HUES48 (cell line): ENCODE measurements around the gene ACAA1.
A peak's percentile ranks its signal among the peaks of the same experiment; 100 is the strongest.
"Not testable (repeated sequence)": the region's sequence is repeated elsewhere in the genome, so short reads cannot be mapped to it uniquely, and the experiment has no call there.

Experiments
- H3K27ac ChIP-seq: one replicate; pipeline ENCODE4 v1.7.0; 2013; ENCODE audit warnings: low read depth, low read length, inconsistent platforms
- H3K27me3 ChIP-seq: 2 replicates; pipeline ENCODE4 v1.6.1; 2013; ENCODE audit warnings: mild to moderate bottlenecking, low read length; ENCODE audit not compliant: control insufficient read depth, insufficient read depth
- H3K36me3 ChIP-seq: 2 replicates; pipeline ENCODE4 v1.6.1; 2013; ENCODE audit warnings: low read length; ENCODE audit not compliant: control insufficient read depth, insufficient read depth
- H3K4me1 ChIP-seq: 2 replicates; pipeline ENCODE4 v1.6.1; 2013; ENCODE audit warnings: mild to moderate bottlenecking, low read length; ENCODE audit not compliant: control insufficient read depth, insufficient read depth
- H3K4me3 ChIP-seq: 2 replicates; pipeline ENCODE4 v1.5.1; 2013; ENCODE audit warnings: mild to moderate bottlenecking, low read depth, low read length
- H3K9ac ChIP-seq: 2 replicates; pipeline ENCODE4 v1.6.1; 2013; ENCODE audit warnings: mild to moderate bottlenecking, low read depth, low read length, moderate library complexity
- H3K9me3 ChIP-seq: 2 replicates; pipeline ENCODE4 v1.6.1; 2013; ENCODE audit warnings: low read length; ENCODE audit not compliant: control insufficient read depth, insufficient read depth

ACAA1 gene

GRCh38 chr3:38095669-38096483 lies 41.1 kb downstream of the ACAA1 start:
- no peak overlapping the region for H3K4me3 ChIP-seq
- no peaks in the 10 kb centered on the region for H3K36me3 ChIP-seq
- H3K27ac ChIP-seq: no peak overlapping the region
- no peaks in the 10 kb centered on the region for H3K9me3 ChIP-seq
- H3K4me1 ChIP-seq: peaks cover 14% of the 10 kb centered on the region
- H3K9ac ChIP-seq: no peak overlapping the region
- H3K27me3 ChIP-seq: no peaks in the 10 kb centered on the region

GRCh38 chr3:38094999-38095398 lies 41.9 kb downstream of the ACAA1 start:
- Histone ChIP-seq H3K36me3 (no peaks in the 10 kb centered on the region), H3K9ac (no peak overlapping the region), H3K4me3 (no peak overlapping the region), H3K27ac (no peak overlapping the region), H3K9me3 (no peaks in the 10 kb centered on the region), H3K27me3 (no peaks in the 10 kb centered on the region), H3K4me1 (peaks cover 12% of the 10 kb centered on the region)

- no peak overlapping the region for H3K4me3 ChIP-seq
- no peaks in the 10 kb centered on the region for H3K27me3 ChIP-seq
- H3K36me3 ChIP-seq: no peaks in the 10 kb centered on the region
- H3K4me1 ChIP-seq: no peaks in the 10 kb centered on the region
- no peak overlapping the region for H3K27ac ChIP-seq
- H3K9me3 ChIP-seq: no peaks in the 10 kb centered on the region
- no peak overlapping the region for H3K9ac ChIP-seq
These were observed 46.5 kb downstream of the ACAA1 start for GRCh38 chr3:38090453-38090852.

GRCh38 chr3:38089163-38089562 lies 47.8 kb downstream of the ACAA1 start:
- H3K4me3 ChIP-seq: no peak overlapping the region
- no peak overlapping the region for H3K9ac ChIP-seq
- peaks cover 3% of the 10 kb centered on the region for H3K9me3 ChIP-seq
- H3K27me3 ChIP-seq: no peaks in the 10 kb centered on the region
- H3K4me1 ChIP-seq: no peaks in the 10 kb centered on the region
- H3K27ac ChIP-seq: no peak overlapping the region
- H3K36me3 ChIP-seq: no peaks in the 10 kb centered on the region

GRCh38 chr3:38088126-38089078 lies 48.5 kb downstream of the ACAA1 start:
- Histone ChIP-seq H3K9ac (no peak overlapping the region), H3K27me3 (no peaks in the 10 kb centered on the region), H3K4me1 (no peaks in the 10 kb centered on the region), H3K9me3 (peaks cover 7% of the 10 kb centered on the region), H3K36me3 (no peaks in the 10 kb centered on the region), H3K27ac (no peak overlapping the region), H3K4me3 (no peak overlapping the region)

- not testable (repeated sequence) for H3K27me3 ChIP-seq, H3K9me3 ChIP-seq
These were observed 49.6 kb downstream of the ACAA1 start for GRCh38 chr3:38087278-38087677.

GRCh38 chr3:38086496-38086895 lies 50.4 kb downstream of the ACAA1 start:
- Histone ChIP-seq H3K9me3 (peaks cover 7% of the 10 kb centered on the region), H3K36me3 (no peaks in the 10 kb centered on the region), H3K27me3 (no peaks in the 10 kb centered on the region), H3K4me3 (no peak overlapping the region), H3K27ac (no peak overlapping the region), H3K9ac (no peak overlapping the region), H3K4me1 (no peaks in the 10 kb centered on the region)

More at GRCh38 chr3:38087278-38087677, 49.6 kb downstream of the ACAA1 start:
- not testable (repeated sequence) for H3K4me3 ChIP-seq, H3K36me3 ChIP-seq, H3K9ac ChIP-seq, H3K4me1 ChIP-seq, H3K27ac ChIP-seq

- Histone ChIP-seq H3K36me3 (no peaks in the 10 kb centered on the region), H3K9ac (no peak overlapping the region), H3K27me3 (no peaks in the 10 kb centered on the region), H3K4me1 (no peaks in the 10 kb centered on the region), H3K27ac (no peak overlapping the region), H3K9me3 (peaks cover 7% of the 10 kb centered on the region), H3K4me3 (no peak overlapping the region)
These were observed 51.0 kb downstream of the ACAA1 start for GRCh38 chr3:38085943-38086324.

- Histone ChIP-seq H3K27me3 (no peaks in the 10 kb centered on the region), H3K4me3 (no peak overlapping the region), H3K9me3 (peaks cover 7% of the 10 kb centered on the region), H3K36me3 (no peaks in the 10 kb centered on the region), H3K27ac (no peak overlapping the region), H3K9ac (no peak overlapping the region), H3K4me1 (no peaks in the 10 kb centered on the region)
These were observed 51.5 kb downstream of the ACAA1 start for GRCh38 chr3:38085311-38085942.

GRCh38 chr3:38084334-38085310 lies 52.3 kb downstream of the ACAA1 start:
- Histone ChIP-seq H3K27ac (no peak overlapping the region), H3K27me3 (no peaks in the 10 kb centered on the region), H3K9ac (no peak overlapping the region), H3K4me1 (no peaks in the 10 kb centered on the region), H3K36me3 (no peaks in the 10 kb centered on the region), H3K9me3 (peaks cover 7% of the 10 kb centered on the region), H3K4me3 (peak overlapping the region; percentile 14; the same call in 1 of the 2 replicates)
